OCI-LY3 (cell line): ENCODE measurements around the gene MRPL2.

ENCODE experiments used
- H2AFZ ChIP-seq: fragments of 200-600, 300-600 bp; shearing (Covaris generic); 2 replicates; pipeline ENCODE4 v1.6.0; 2014; ENCODE audit warnings: antibody characterized with exemption, low read depth, low read length
- H3K27ac ChIP-seq: fragments of 200-600, 300-600 bp; sonication (generic); 2 replicates; pipeline ENCODE4 v1.5.1; 2014; ENCODE audit warnings: mild to moderate bottlenecking, low read length, moderate library complexity, mixed read lengths
- H3K27me3 ChIP-seq: fragments of 200-600, 300-600 bp; sonication (generic); 2 replicates; pipeline ENCODE4 v1.6.1; 2014; ENCODE audit warnings: low read depth, low read length, mixed read lengths
- H3K36me3 ChIP-seq: fragments of 200-600, 300-600 bp; sonication (generic); replicated peaks from 2 replicates; pipeline ENCODE3; 2014; ENCODE audit warnings: low read depth, low read length, mixed read lengths
- H3K4me1 ChIP-seq: fragments of 300-600, 200-600 bp; sonication (generic); 2 replicates; pipeline ENCODE4 v1.6.1; 2014; ENCODE audit warnings: low read length, mixed read lengths
- H3K4me2 ChIP-seq: fragments of 200-600, 300-600 bp; sonication (generic); 2 replicates; pipeline ENCODE4 v1.6.1; 2014; ENCODE audit warnings: low read length, mixed read lengths
- H3K4me3 ChIP-seq: fragments of 300-600, 200-600 bp; sonication (generic); 2 replicates; pipeline ENCODE4 v1.5.1; 2014; ENCODE audit warnings: antibody characterized with exemption, mild to moderate bottlenecking, low read length, moderate library complexity
- H3K79me2 ChIP-seq: fragments of 300-600, 200-600 bp; shearing (Covaris generic); 2 replicates; pipeline ENCODE4 v1.6.1; 2014; ENCODE audit warnings: mild to moderate bottlenecking, low read length, mixed read lengths
- H3K9ac ChIP-seq: fragments of 300-600, 200-600 bp; shearing (Covaris generic); 2 replicates; pipeline ENCODE4 v1.6.0; 2014; ENCODE audit warnings: mild to moderate bottlenecking, low read length, moderate library complexity
- H3K9me3 ChIP-seq: fragments of 200-600, 300-600 bp; shearing (Covaris generic); 2 replicates; pipeline ENCODE4 v1.6.1; 2014; ENCODE audit warnings: low read length, mixed read lengths; ENCODE audit not compliant: insufficient read depth
- H4K20me1 ChIP-seq: fragments of 200-600, 300-600 bp; sonication (generic); 2 replicates; pipeline ENCODE4 v1.6.1; 2016; ENCODE audit warnings: low read length, mixed read lengths; ENCODE audit not compliant: insufficient read depth
- CTCF ChIP-seq: fragments of 200-600, 300-600 bp; sonication (generic); IDR thresholded peaks from 2 replicates; pipeline ENCODE4 v1.5.1; 2014; ENCODE audit warnings: antibody characterized with exemption, low read length, low read depth
- EZH2phosphoT487 ChIP-seq: fragments of 200-600 bp; shearing (Covaris generic); IDR thresholded peaks from 2 replicates; pipeline ENCODE4 v1.6.1; 2018; ENCODE audit warnings: antibody characterized with exemption, mixed run types, low read depth

Gene MRPL2

GRCh38 chr6:43020052-43020705 is 39.1 kb downstream of the MRPL2 start:
- Histone ChIP-seq H4K20me1 (no peaks in the 10 kb centered on the region), H3K79me2 (peaks cover 40% of the 10 kb centered on the region), H3K4me2 (no peak overlapping the region; the same call in 1 of the 2 replicates), H3K4me1 (peaks cover 19% of the 10 kb centered on the region), H3K27me3 (no peaks in the 10 kb centered on the region), H3K27ac (no peak overlapping the region), H2AFZ (no peak overlapping the region), H3K36me3 (peaks cover 37% of the 10 kb centered on the region), H3K9me3 (no peaks in the 10 kb centered on the region), H3K4me3 (no peak overlapping the region), H3K9ac (no peak overlapping the region)
- TF ChIP-seq CTCF = no peak
- TF ChIP-seq EZH2phosphoT487 = no peak

GRCh38 chr6:43019152-43019551 is 40.1 kb downstream of the MRPL2 start:
- Histone ChIP-seq H3K36me3 (peaks cover 27% of the 10 kb centered on the region), H3K4me2 (no peak overlapping the region), H3K4me1 (peaks cover 19% of the 10 kb centered on the region), H3K4me3 (no peak overlapping the region), H4K20me1 (no peaks in the 10 kb centered on the region), H2AFZ (no peak overlapping the region), H3K79me2 (peaks cover 45% of the 10 kb centered on the region), H3K9me3 (no peaks in the 10 kb centered on the region), H3K9ac (no peak overlapping the region), H3K27me3 (no peaks in the 10 kb centered on the region), H3K27ac (no peak overlapping the region)
- TF ChIP-seq EZH2phosphoT487 (no peak), CTCF (no peak)

GRCh38 chr6:43016943-43017334 is 42.3 kb downstream of the MRPL2 start:
- no peaks in the 10 kb centered on the region for H3K9me3 ChIP-seq
- H3K4me2 ChIP-seq = no peak overlapping the region
- peaks cover 36% of the 10 kb centered on the region for H3K79me2 ChIP-seq
- no peaks in the 10 kb centered on the region for H4K20me1 ChIP-seq
- peaks cover 28% of the 10 kb centered on the region for H3K36me3 ChIP-seq
- peaks cover 20% of the 10 kb centered on the region for H3K4me1 ChIP-seq
- no peak overlapping the region for H2AFZ ChIP-seq
- H3K9ac ChIP-seq = no peak overlapping the region
- H3K27me3 ChIP-seq = no peaks in the 10 kb centered on the region
- no peak overlapping the region for H3K4me3 ChIP-seq
- TF ChIP-seq EZH2phosphoT487 (no peak), CTCF (no peak)
- no peak overlapping the region for H3K27ac ChIP-seq

GRCh38 chr6:43016176-43016942 is 42.9 kb downstream of the MRPL2 start:
- no peaks in the 10 kb centered on the region for H3K9me3 ChIP-seq
- peaks cover 31% of the 10 kb centered on the region for H3K79me2 ChIP-seq
- TF ChIP-seq EZH2phosphoT487 (no peak), CTCF (no peak)
- H2AFZ ChIP-seq = no peak overlapping the region
- no peak overlapping the region for H3K4me2 ChIP-seq
- H3K4me1 ChIP-seq = peaks cover 20% of the 10 kb centered on the region
- H3K27ac ChIP-seq = no peak overlapping the region
- H4K20me1 ChIP-seq = no peaks in the 10 kb centered on the region
- H3K9ac ChIP-seq = no peak overlapping the region
- no peak overlapping the region for H3K4me3 ChIP-seq
- peaks cover 34% of the 10 kb centered on the region for H3K36me3 ChIP-seq
- no peaks in the 10 kb centered on the region for H3K27me3 ChIP-seq
